ENCODE results near the gene CWH43. TPM values are rescaled to one million over a fixed set of nuclear protein-coding genes. Genes with fewer than 3 reads are reported as not detected.

Gene CWH43
- total and polyA plus RNA-seq, 10 of the 15 experiments (the other 5 are each of a cell fraction or from before 2014, with no cell fraction given) = not detected

Small RNA genes within 50 kb of the gene (small RNA-seq; reads per million reads assigned to genes)
- not detected for gene AC020593.1

Other genes starting within 250 kb of the CWH43 start
- 44.3 and 54.1 TPM in 2 replicates for gene FRYL, start 206.0 kb upstream of the CWH43 start, total RNA-seq (2014; rRNA removed)
- 50.6 and 53.6 TPM in 2 replicates for gene FRYL, start 206.0 kb upstream of the CWH43 start, total RNA-seq (2014; rRNA removed; fragmentation: Illumina TruSeq; extraction: Trizol)
- 40.9 and 48.4 TPM in 2 replicates for gene FRYL, start 206.0 kb upstream of the CWH43 start, total RNA-seq (2021)
- 42.5 and 57.4 TPM in 2 replicates for gene FRYL, start 206.0 kb upstream of the CWH43 start, polyA plus RNA-seq (2011; rRNA removed)
- 27.0 and 31.0 TPM in 2 replicates for gene FRYL, start 206.0 kb upstream of the CWH43 start, polyA plus RNA-seq (2014; fragmentation: Illumina TruSeq; extraction: Trizol)
- gene FRYL, start 206.0 kb upstream of the CWH43 start, polyA plus RNA-seq (2014; fragmentation: Nextera tagmentation; extraction: Ambion mirVana) = 10 to 100 TPM; 10.3 to 12.6 TPM
- 23.0 and 23.8 TPM in 2 replicates for gene FRYL, start 206.0 kb upstream of the CWH43 start, polyA plus RNA-seq (2014; rRNA removed)
- 10 to 100 TPM; 28.4 to 29.0 TPM for gene FRYL, start 206.0 kb upstream of the CWH43 start, polyA plus RNA-seq (2016; fragmentation: Nextera tagmentation; extraction: Ambion mirVana)
- 89.6 and 104 TPM in 2 replicates for gene OCIAD1, start 155.2 kb upstream of the CWH43 start, total RNA-seq (2014; rRNA removed)
- gene OCIAD1, start 155.2 kb upstream of the CWH43 start, total RNA-seq (2014; rRNA removed; fragmentation: Illumina TruSeq; extraction: Trizol) = 107 and 109 TPM in 2 replicates
- 89.1 and 90.6 TPM in 2 replicates for gene OCIAD1, start 155.2 kb upstream of the CWH43 start, total RNA-seq (2021)
- 178 and 255 TPM in 2 replicates for gene OCIAD1, start 155.2 kb upstream of the CWH43 start, polyA plus RNA-seq (2011; rRNA removed)
- gene OCIAD1, start 155.2 kb upstream of the CWH43 start, polyA plus RNA-seq (2014; fragmentation: Illumina TruSeq; extraction: Trizol) = 196 and 261 TPM in 2 replicates
- gene OCIAD1, start 155.2 kb upstream of the CWH43 start, polyA plus RNA-seq (2014; fragmentation: Nextera tagmentation; extraction: Ambion mirVana) = 100 to 1,000 TPM; 131 to 141 TPM
- gene OCIAD1, start 155.2 kb upstream of the CWH43 start, polyA plus RNA-seq (2014; rRNA removed) = 93.4 and 108 TPM in 2 replicates
- gene OCIAD1, start 155.2 kb upstream of the CWH43 start, polyA plus RNA-seq (2016; fragmentation: Nextera tagmentation; extraction: Ambion mirVana) = 100 to 1,000 TPM; 146 to 148 TPM
- 74.3 and 82.6 TPM in 2 replicates for gene OCIAD2, start 79.5 kb upstream of the CWH43 start, total RNA-seq (2014; rRNA removed)
- 42.1 and 42.4 TPM in 2 replicates for gene OCIAD2, start 79.5 kb upstream of the CWH43 start, total RNA-seq (2014; rRNA removed; fragmentation: Illumina TruSeq; extraction: Trizol)
- 44.5 and 53.7 TPM in 2 replicates for gene OCIAD2, start 79.5 kb upstream of the CWH43 start, total RNA-seq (2021)
- 100 and 114 TPM in 2 replicates for gene OCIAD2, start 79.5 kb upstream of the CWH43 start, polyA plus RNA-seq (2011; rRNA removed)
- 26.2 and 70.2 TPM in 2 replicates for gene OCIAD2, start 79.5 kb upstream of the CWH43 start, polyA plus RNA-seq (2014; fragmentation: Illumina TruSeq; extraction: Trizol)
- gene OCIAD2, start 79.5 kb upstream of the CWH43 start, polyA plus RNA-seq (2014; fragmentation: Nextera tagmentation; extraction: Ambion mirVana) = 10 to 100 TPM; 60.1 to 65.1 TPM
- 69.9 and 88.7 TPM in 2 replicates for gene OCIAD2, start 79.5 kb upstream of the CWH43 start, polyA plus RNA-seq (2014; rRNA removed)
- 100 to 1,000 TPM; 135 to 140 TPM for gene OCIAD2, start 79.5 kb upstream of the CWH43 start, polyA plus RNA-seq (2016; fragmentation: Nextera tagmentation; extraction: Ambion mirVana)

Measured in GM12878 (cell line).